PC-9 (cell line): Measurements from ENCODE around the gene NEO1. TPM values are rescaled to one million over a fixed set of nuclear protein-coding genes. Genes with fewer than 3 reads are reported as not detected.

Source experiments
- BruUV-seq: library from RNA; stranded (reverse); fragments of 400-500 nt; replicated peaks from 2 replicates; lab custom pipeline; 2021; lab: Mats Ljungman, UMichigan
- CTCF ChIA-PET: fragments of 300-600 bp; sonication (Branson Sonifier 250); formaldehyde crosslinking; loops from one replicate; lab custom pipeline; 2022; ENCODE audit warnings: antibody characterized with exemption; lab: Charles Lee
- POLR2A ChIA-PET: fragments of 300-600 bp; sonication (Branson Sonifier 250); formaldehyde crosslinking; loops from one replicate; lab custom pipeline; 2022; ENCODE audit warnings: antibody characterized with exemption; ENCODE audit not compliant: unreplicated experiment; lab: Charles Lee
- DNase-seq, 2 experiments: peaks; one replicate each; pipeline versions ENCODE4 v3.0.0 to v3.0.0-alpha.2; 2015 to 2022; ENCODE audit warnings: mixed read lengths in 1 of 2
- H2AFZ ChIP-seq: fragments of 200-600 bp; sonication (generic); 2 replicates; pipeline ENCODE4 v1.8.1; 2017; ENCODE audit warnings: antibody characterized with exemption
- H3F3A ChIP-seq: fragments of 200-600 bp; sonication (generic); 2 replicates; pipeline ENCODE4 v1.8.1; 2017; ENCODE audit warnings: antibody characterized with exemption, mild to moderate bottlenecking, low read depth; ENCODE audit not compliant: insufficient read depth
- H3K27ac ChIP-seq: fragments of 200-600 bp; sonication (generic); 2 replicates; pipeline ENCODE4 v1.6.1; 2016; ENCODE audit warnings: mixed run types
- H3K27me3 ChIP-seq: fragments of 200-600 bp; sonication (generic); 2 replicates; pipeline ENCODE4 v1.6.1; 2016; ENCODE audit warnings: low read depth, mixed run types; ENCODE audit not compliant: insufficient read depth
- H3K36me3 ChIP-seq: fragments of 200-600 bp; sonication (generic); 2 replicates; pipeline ENCODE4 v1.6.1; 2016; ENCODE audit warnings: low read depth, mixed run types
- H3K4me1 ChIP-seq: fragments of 200-600 bp; sonication (generic); replicated peaks from 2 replicates; pipeline ENCODE4 v1.6.1; 2016; ENCODE audit warnings: mixed run types; ENCODE audit not compliant: insufficient read depth
- H3K4me2 ChIP-seq: fragments of 200-600 bp; sonication (generic); 2 replicates; pipeline ENCODE4 v1.6.1; 2017; ENCODE audit warnings: mixed run types
- H3K4me3 ChIP-seq: fragments of 200-600 bp; sonication (generic); 2 replicates; pipeline ENCODE4 v1.6.1; 2016; ENCODE audit warnings: mixed run types
- H3K79me2 ChIP-seq: fragments of 200-600 bp; sonication (generic); 2 replicates; pipeline ENCODE4 v1.6.1; 2017; ENCODE audit warnings: low read depth, mixed run types
- H3K9me2 ChIP-seq: fragments of 200-600 bp; sonication (generic); 2 replicates; pipeline ENCODE4 v1.8.1; 2017; ENCODE audit warnings: mild to moderate bottlenecking; ENCODE audit not compliant: insufficient read depth
- H3K9me3 ChIP-seq: fragments of 200-600 bp; sonication (generic); 2 replicates; pipeline ENCODE4 v1.8.1; 2016; ENCODE audit warnings: low read depth; ENCODE audit not compliant: insufficient read depth
- H4K20me1 ChIP-seq: fragments of 200-600 bp; sonication (generic); 2 replicates; pipeline ENCODE4 v1.8.1; 2017; ENCODE audit not compliant: insufficient read depth
- CTCF ChIP-seq: fragments of 200-600 bp; sonication (generic); conservative IDR thresholded peaks from 2 replicates; pipeline ENCODE4 v1.6.1; 2017; ENCODE audit warnings: mixed run types, antibody characterized with exemption, mild to moderate bottlenecking, moderate library complexity
- EZH2 ChIP-seq: fragments of 200-600 bp; sonication (generic); IDR thresholded peaks from 2 replicates; pipeline ENCODE4 v1.8.0; 2017; ENCODE audit warnings: antibody characterized with exemption, low read depth
- intact Hi-C: fragments of 100-400 bp; cut with micrococcal nuclease; formaldehyde crosslinking; loops from one replicate; pipeline ENCODE4 v1.10.0; 2022; ENCODE audit not compliant: unreplicated experiment
- total RNA-seq: library from RNA; stranded (reverse); gene quantifications from 2 replicates; pipeline ENCODE4 v1.2.3, GENCODE V29; 2021

NEO1 gene
- total RNA-seq, 1 experiment from 2014 or later = 5.2 TPM

DNA sequence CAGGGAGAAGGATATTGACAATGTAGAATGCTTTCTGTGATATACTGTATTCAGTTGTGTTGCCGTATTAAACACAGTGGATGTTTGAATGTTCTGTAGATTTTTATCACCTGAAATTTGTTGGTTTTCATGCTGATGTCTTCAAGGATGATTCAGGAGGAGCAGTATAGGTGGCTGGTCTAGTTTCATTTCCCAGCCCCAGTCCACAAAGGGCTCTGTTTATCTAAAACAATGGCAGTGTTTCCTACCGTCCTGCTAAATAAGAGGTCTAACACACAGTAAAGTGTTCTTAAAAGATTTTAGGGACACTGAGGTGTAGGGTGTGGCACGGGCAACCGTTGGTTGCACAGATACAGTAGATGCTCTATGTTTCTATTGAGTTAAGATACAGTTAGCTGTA lies 26.0 kb downstream of the NEO1 start:
- no peaks in the 10 kb centered on the region for H3K79me2 ChIP-seq
- no TSS peak for BruUV-seq
- H3K27ac ChIP-seq = no peak overlapping the region
- no peaks in the 10 kb centered on the region for H3K4me1 ChIP-seq
- ChIA-PET CTCF (no interaction called here), POLR2A (no interaction called here)
- no peak overlapping the region for H2AFZ ChIP-seq
- H3K9me2 ChIP-seq = no peaks in the 10 kb centered on the region
- H3K9me3 ChIP-seq = no peaks in the 10 kb centered on the region
- no peak overlapping the region for H3K4me3 ChIP-seq
- no peaks in the 10 kb centered on the region for H3K36me3 ChIP-seq
- no peak overlapping the region for H3K4me2 ChIP-seq
- H3K27me3 ChIP-seq = no peaks in the 10 kb centered on the region
- intact Hi-C loops = no loop called here
- no peaks in the 10 kb centered on the region for H4K20me1 ChIP-seq
- TF ChIP-seq CTCF (no peak), EZH2 (no peak)
- no peaks in the 10 kb centered on the region for H3F3A ChIP-seq
- DNase-seq = no peak

- no peak overlapping the region for H3K27ac ChIP-seq
- no peaks in the 10 kb centered on the region for H3K9me2 ChIP-seq
- H3K4me2 ChIP-seq = no peak overlapping the region
- H3K36me3 ChIP-seq = no peaks in the 10 kb centered on the region
- no peaks in the 10 kb centered on the region for H4K20me1 ChIP-seq
- H3F3A ChIP-seq = no peaks in the 10 kb centered on the region
- no peak for DNase-seq
- H3K4me1 ChIP-seq = no peaks in the 10 kb centered on the region
- no peak overlapping the region for H3K4me3 ChIP-seq
- intact Hi-C loops = no loop called here
- no TSS peak for BruUV-seq
- ChIA-PET POLR2A (no interaction called here), CTCF (no interaction called here)
- no peaks in the 10 kb centered on the region for H3K79me2 ChIP-seq
- no peak overlapping the region for H2AFZ ChIP-seq
- H3K27me3 ChIP-seq = no peaks in the 10 kb centered on the region
- no peak for TF ChIP-seq CTCF
- no peak for TF ChIP-seq EZH2
- H3K9me3 ChIP-seq = no peaks in the 10 kb centered on the region
These were observed 26.5 kb downstream of the NEO1 start for GRCh38 chr15:73078722-73079121.

- TF ChIP-seq CTCF = no peak
- TF ChIP-seq EZH2 = no peak
- Histone ChIP-seq H3K4me3 (no peak overlapping the region), H3K27me3 (no peaks in the 10 kb centered on the region), H3K79me2 (no peaks in the 10 kb centered on the region), H3K4me1 (no peaks in the 10 kb centered on the region), H2AFZ (no peak overlapping the region), H3F3A (no peaks in the 10 kb centered on the region), H3K27ac (no peak overlapping the region), H3K9me3 (no peaks in the 10 kb centered on the region), H3K4me2 (no peak overlapping the region), H3K9me2 (no peaks in the 10 kb centered on the region), H4K20me1 (no peaks in the 10 kb centered on the region), H3K36me3 (no peaks in the 10 kb centered on the region)
- CTCF ChIA-PET = no interaction called here
- POLR2A ChIA-PET = no interaction called here
- DNase-seq = no peak
- BruUV-seq = no TSS peak
- intact Hi-C loops = no loop called here
These were observed 27.3 kb downstream of the NEO1 start for GRCh38 chr15:73079565-73079964.
